Vagina (tissue), 2 donors: Measurements from ENCODE around the gene PIGQ.

Experiments
- POLR2A ChIP-seq, 2 donors: fragments of 450-650 bp; IDR thresholded peaks; one replicate each; pipeline ENCODE4 v1.6.1; 2017; ENCODE audit warnings: antibody characterized with exemption in 2 of 2, mild to moderate bottlenecking in 2 of 2, moderate library complexity in 2 of 2
- TF ChIP-seq, protein P1 (sequence below), 3 experiments: fragments of 450-650 bp in 2 of 3; fragments of 200-600 bp in 1 of 3; sonication (generic) in 1 of 3; IDR thresholded peaks; one replicate each; pipeline ENCODE4 v1.5.1; 2017 to 2019; ENCODE audit warnings: antibody characterized with exemption in 3 of 3, mild to moderate bottlenecking in 2 of 3, moderate library complexity in 2 of 3

- no peak for TF ChIP-seq POLR2A (IDR thresholded peaks at IDR 0.05)
- TF ChIP-seq, protein P1, sequence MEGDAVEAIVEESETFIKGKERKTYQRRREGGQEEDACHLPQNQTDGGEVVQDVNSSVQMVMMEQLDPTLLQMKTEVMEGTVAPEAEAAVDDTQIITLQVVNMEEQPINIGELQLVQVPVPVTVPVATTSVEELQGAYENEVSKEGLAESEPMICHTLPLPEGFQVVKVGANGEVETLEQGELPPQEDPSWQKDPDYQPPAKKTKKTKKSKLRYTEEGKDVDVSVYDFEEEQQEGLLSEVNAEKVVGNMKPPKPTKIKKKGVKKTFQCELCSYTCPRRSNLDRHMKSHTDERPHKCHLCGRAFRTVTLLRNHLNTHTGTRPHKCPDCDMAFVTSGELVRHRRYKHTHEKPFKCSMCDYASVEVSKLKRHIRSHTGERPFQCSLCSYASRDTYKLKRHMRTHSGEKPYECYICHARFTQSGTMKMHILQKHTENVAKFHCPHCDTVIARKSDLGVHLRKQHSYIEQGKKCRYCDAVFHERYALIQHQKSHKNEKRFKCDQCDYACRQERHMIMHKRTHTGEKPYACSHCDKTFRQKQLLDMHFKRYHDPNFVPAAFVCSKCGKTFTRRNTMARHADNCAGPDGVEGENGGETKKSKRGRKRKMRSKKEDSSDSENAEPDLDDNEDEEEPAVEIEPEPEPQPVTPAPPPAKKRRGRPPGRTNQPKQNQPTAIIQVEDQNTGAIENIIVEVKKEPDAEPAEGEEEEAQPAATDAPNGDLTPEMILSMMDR (IDR thresholded peaks at IDR 0.05) = no peak
These were observed 34.0 kb upstream of the PIGQ start for GRCh38 chr16:535446-536405.
